RWPE1 (cell line): ENCODE results near the gene CTNNA1.
A peak's percentile ranks its signal among the peaks of the same experiment; 100 is the strongest.

Experiments
- CTCF ChIA-PET: fragments of 350-600 bp; sonication (Branson Sonifier 250); formaldehyde crosslinking; extraction: SDS; loops from one replicate; lab custom pipeline; 2021; lab: Yijun Ruan, JAX
- POLR2A ChIA-PET: fragments of 400-600 bp; formaldehyde crosslinking; extraction: SDS; loops from one replicate; lab custom pipeline; 2020; ENCODE audit warnings: antibody characterized with exemption; ENCODE audit not compliant: low non-redundant PET; lab: Yijun Ruan, JAX
- DNase-seq: peaks from one replicate; pipeline ENCODE4 v3.0.0; 2012; ENCODE audit warnings: low spot score
- H3K27ac ChIP-seq: fragments of 450-650 bp; 2 replicates; pipeline ENCODE4 v1.5.1; 2017
- TF ChIP-seq, protein P1 (sequence below): fragments of 450-650 bp; conservative IDR thresholded peaks from 2 replicates; pipeline ENCODE4 v1.5.1; 2017; ENCODE audit warnings: low read depth, mild to moderate bottlenecking

Gene CTNNA1

DNA sequence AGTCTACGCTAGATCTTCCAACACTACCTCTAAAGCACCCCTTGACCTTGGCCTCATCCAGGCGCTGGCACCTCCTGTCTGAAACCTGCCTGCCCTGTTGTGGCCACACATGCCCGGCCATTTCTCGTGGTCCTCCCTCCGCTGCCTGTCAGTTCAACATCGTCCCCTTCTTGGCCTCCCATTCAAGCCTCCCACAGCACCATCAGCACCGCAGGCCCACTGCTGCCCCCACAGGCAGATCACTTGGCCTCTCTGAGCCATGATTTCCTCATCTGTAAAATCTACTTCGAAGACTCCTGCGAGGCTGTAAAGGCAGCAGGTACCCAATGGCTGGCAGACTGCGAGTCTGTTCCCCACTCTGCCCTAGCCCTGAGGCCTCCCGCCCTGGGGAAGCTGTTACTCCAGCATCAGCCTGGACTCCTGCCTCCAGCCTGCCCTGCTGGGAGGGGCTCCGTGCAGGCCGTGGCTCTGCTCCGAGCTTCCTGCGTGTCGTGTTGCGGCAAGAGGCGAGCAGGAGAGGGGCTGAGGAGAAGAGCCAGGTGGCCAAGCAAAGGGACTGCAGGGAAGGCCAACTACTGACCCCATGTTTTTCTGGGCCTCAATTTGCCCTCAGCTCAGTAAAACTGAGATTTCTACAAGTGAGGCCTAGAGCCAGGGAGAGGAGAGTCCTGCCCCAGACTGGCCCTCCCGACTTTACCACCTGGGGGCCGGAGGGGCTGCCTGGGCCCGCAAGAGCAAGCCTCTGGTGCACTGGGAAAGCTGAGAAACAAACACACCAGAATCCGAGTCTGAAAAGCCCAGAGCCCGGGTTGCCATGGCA, 192.4 kb downstream of the CTNNA1 start:
- peak overlapping the region; percentile 7 for H3K27ac ChIP-seq
- ChIA-PET POLR2A (interaction anchor here (0.6 kb wide), 1 partner anchor 192 kb away, joined by 3 read pairs; the partner anchor contains the start of gene CTNNA1), CTCF (interaction anchor here (0.6 kb wide), 1 partner anchor 249 kb away, joined by 3 read pairs; no protein-coding TSS in a partner anchor)
- no peak for DNase-seq
- TF ChIP-seq, protein P1, sequence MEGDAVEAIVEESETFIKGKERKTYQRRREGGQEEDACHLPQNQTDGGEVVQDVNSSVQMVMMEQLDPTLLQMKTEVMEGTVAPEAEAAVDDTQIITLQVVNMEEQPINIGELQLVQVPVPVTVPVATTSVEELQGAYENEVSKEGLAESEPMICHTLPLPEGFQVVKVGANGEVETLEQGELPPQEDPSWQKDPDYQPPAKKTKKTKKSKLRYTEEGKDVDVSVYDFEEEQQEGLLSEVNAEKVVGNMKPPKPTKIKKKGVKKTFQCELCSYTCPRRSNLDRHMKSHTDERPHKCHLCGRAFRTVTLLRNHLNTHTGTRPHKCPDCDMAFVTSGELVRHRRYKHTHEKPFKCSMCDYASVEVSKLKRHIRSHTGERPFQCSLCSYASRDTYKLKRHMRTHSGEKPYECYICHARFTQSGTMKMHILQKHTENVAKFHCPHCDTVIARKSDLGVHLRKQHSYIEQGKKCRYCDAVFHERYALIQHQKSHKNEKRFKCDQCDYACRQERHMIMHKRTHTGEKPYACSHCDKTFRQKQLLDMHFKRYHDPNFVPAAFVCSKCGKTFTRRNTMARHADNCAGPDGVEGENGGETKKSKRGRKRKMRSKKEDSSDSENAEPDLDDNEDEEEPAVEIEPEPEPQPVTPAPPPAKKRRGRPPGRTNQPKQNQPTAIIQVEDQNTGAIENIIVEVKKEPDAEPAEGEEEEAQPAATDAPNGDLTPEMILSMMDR, result no peak

DNA sequence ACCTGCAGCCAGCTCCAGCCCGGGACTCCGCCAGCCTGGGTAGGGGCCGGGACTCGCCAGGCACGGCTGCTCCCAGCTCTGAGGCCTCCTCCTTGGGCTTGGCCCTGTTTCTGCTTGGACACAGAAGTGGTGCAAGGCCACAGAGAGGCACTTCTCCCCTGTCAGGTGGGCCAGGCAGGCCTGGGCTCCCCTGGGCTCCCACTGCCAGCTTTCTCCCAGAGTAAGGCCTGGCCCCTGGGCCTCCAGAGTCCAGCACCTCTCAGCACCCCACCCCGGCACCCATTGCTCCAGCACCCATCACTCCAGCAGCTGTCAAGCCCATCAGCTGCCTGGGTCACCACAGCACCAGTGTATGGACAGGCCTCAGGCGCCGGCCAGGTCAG, 193.0 kb downstream of the CTNNA1 start:
- TF ChIP-seq, protein P1, result no peak
- ChIA-PET CTCF (no interaction called here), POLR2A (interaction anchor here (0.6 kb wide), 1 partner anchor 193 kb away, joined by 3 read pairs; the partner anchor contains the start of gene CTNNA1)
- H3K27ac ChIP-seq, result peak overlapping the region; percentile 17
- DNase-seq, result no peak

DNA sequence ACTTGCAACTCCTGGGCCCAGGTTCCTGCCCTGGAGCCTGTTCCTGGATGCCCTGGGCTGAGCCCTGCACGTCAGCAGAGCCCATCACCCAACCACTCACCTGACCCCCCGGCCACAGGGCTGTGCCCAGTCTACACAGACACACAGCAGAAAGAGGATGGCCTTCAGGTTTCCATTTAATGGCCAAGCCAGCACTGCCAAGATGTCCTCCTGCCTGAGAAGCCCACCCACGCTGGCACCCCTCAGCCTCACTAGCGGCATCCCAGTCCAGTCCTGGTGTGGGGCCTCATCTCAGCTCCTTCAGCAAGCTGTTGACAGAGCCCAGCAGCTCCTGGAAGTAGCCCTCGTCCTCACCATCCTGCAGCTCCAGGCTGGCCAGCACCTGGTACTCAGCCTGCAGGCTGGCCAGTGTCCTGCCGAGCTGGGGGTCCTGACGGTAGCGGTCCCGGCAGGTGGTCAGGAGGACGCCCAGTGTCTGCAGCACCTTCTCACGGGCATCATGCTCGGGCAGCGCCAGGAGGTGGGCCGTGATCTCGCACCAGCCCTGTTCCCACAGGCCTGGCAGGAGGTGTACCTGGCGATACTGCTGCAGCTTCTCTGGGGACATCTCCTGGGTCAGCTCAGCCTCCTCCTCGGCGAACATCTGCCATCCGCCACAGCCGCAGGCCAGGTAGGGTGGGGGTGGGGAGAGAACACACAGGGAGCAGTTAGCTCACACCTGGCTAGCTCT, 193.8 kb downstream of the CTNNA1 start:
- H3K27ac ChIP-seq, result peak overlapping the region; percentile 17
- ChIA-PET CTCF (interaction anchor here (0.6 to 0.7 kb wide), 2 partner anchors 172 to 315 kb away, joined by 3 read pairs; no protein-coding TSS in a partner anchor), POLR2A (no interaction called here)
- TF ChIP-seq, protein P1, result no peak
- DNase-seq, result no peak

DNA sequence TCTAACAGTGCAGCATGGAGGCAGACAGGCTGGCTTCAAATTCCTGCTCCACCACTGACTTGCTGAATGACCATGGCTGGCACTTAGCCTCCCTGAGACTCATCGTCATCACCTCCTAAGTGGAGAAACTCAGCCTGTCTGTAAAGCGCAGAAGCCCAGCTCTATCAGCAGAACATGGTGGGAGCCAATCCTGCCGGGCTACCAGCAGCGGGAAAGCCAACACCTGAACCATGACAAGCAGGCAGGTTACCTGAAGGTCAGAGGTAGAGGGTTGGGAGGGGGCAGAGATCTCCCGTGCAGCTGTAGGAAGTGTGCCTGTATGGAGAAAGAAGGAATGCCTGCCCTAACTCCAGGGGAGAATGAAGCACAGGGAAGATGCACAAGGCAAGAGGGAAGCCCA, 194.6 kb downstream of the CTNNA1 start:
- POLR2A ChIA-PET, result no interaction called here
- CTCF ChIA-PET, result interaction anchor here (0.7 kb wide), 1 partner anchor 315 kb away, joined by 3 read pairs; no protein-coding TSS in a partner anchor
- H3K27ac ChIP-seq, result no peak overlapping the region
- TF ChIP-seq, protein P1, result no peak
- no peak for DNase-seq

DNA sequence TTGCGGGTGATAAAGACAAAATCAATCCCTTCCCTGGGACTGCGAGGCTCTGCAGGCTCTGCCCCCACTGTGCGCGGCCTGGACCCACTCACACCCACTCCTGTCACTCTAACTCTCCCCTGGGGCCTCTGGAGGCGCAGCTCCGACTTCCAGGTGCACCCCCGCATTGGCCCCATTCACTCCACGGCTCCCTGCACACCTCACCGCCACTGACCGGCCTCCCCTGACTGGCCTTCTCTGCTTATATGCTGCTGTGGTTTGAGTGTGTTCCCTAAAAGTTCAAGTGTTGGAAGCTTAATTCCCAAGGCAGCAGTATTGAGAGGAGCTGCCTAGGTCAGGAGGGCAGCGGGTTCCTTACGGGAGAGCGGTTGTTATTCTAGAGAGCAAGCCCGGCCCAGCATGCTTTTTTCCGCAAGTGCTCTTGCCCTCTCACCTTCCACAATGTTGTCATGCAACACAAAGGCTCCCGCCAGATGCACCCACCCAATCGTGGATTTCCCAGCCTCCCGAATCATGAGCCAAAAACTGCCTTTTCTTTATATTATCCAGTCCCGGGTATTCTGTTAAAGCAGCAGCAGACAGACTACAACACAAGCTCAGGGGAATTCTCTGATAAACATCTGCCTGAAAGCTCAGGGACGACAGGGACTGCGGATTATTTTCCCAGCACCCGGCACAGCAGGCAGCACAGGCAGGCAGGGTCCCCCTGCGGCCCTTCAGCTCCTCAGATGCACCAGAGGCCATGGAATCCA, 195.4 kb downstream of the CTNNA1 start:
- H3K27ac ChIP-seq, result no peak overlapping the region; the same call in 1 of the 2 replicates
- POLR2A ChIA-PET, result no interaction called here
- TF ChIP-seq, protein P1, result no peak
- CTCF ChIA-PET, result no interaction called here
- DNase-seq, result no peak

DNA sequence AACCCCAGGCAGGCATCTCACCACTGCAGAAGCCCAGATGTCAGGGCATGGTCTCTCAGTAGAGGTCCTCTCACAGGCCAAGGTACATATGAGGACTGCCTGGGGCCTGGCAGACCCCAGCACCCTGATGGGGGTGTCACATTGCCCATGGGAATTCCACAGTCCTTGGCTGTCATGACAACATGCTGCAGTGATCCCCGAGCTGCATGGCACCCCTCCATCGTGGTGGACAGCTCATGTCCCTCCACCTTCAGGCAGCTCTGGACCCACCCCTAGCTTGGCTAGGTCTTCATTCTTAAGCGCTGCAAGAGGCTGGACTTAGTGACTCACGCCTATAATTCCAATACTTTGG, 196.0 kb downstream of the CTNNA1 start:
- CTCF ChIA-PET, result no interaction called here
- TF ChIP-seq, protein P1, result no peak
- DNase-seq, result no peak
- no peak overlapping the region; the same call in 1 of the 2 replicates for H3K27ac ChIP-seq
- POLR2A ChIA-PET, result no interaction called here
